ENCODE measurements around the gene MAGEF1. TPM values are rescaled to one million over a fixed set of nuclear protein-coding genes. Genes with fewer than 3 reads are reported as not detected.
A peak's percentile ranks its signal among the peaks of the same experiment; 100 is the strongest.

Gene MAGEF1
- total and polyA plus RNA-seq, 2 of the 8 experiments (the other 6 are each of a cell fraction or from before 2014, with no cell fraction given), result 26.5 to 56.7 TPM

DNA sequence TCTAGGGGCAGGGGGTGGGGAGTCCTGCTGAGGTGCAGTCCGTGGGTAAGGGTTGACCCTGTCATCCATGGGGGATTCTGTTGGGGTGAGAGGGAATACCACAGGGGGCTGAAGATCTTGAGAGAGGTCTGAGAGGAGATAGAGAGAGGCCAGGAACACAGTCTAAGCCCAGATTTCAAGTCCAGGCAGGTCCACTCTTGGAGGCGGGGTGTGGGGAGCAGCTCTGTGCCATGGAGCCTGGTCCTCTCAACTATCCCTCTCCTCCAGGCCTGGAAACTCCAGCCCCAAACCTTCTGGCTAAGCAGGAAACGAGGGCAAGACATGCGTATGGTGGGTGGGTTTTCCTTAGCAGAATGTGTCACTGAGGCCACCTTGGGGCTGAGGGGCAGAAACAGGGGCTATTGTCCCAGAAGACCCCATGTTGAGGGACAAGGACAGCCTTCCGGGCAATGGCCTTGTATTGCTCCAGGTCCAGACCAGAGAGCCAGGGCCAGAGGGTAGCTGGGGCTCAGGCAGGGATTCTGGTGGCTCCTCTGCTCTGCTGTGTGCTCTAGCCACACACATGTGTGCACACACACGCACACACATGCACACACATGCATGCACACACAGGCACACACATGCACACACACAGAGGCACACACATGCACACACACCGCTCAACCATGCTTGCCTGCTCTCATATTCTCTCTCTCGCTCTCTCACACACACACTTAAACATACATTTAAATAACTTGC is 48.6 kb upstream of the MAGEF1 start:
- Histone ChIP-seq H3K4me1 (replicated peaks in 1 of 4; ENCODE audit: control insufficient read depth in 3 of 4, insufficient read depth in 4 of 4, low read length in 3 of 4) (peaks cover 3 to 25% (median 12%) of the 10 kb centered on the region in 4 experiments), H3K4me3 (ENCODE audit: extremely low read depth in 1 of 4, insufficient read depth in 2 of 4, low read depth in 3 of 4, low read length in 4 of 4) (no peak overlapping the region), H3K79me2 (ENCODE audit: control insufficient read depth in 1 of 2, insufficient read depth in 2 of 2, low read length in 2 of 2) (no peaks in the 10 kb centered on the region), H2AK5ac (ENCODE audit: low read depth, low read length) (peak overlapping the region; percentile 99), H4K20me1 (replicated peaks in 1 of 2; ENCODE audit: control insufficient read depth in 1 of 2, insufficient read depth in 2 of 2, low read length in 2 of 2) (no peaks in the 10 kb centered on the region), H3K56ac (replicated peaks; ENCODE audit: insufficient read length, low read depth, low read length) (no peak overlapping the region), H3K4ac (replicated peaks; ENCODE audit: insufficient read length, low read depth, low read length) (no peak overlapping the region), H3K14ac (ENCODE audit: insufficient read length) (no peak overlapping the region), H2BK120ac (replicated peaks; ENCODE audit: low read depth, low read length) (no peak overlapping the region), H3K79me1 (ENCODE audit: low read depth, low read length) (no peaks in the 10 kb centered on the region), H2BK20ac (ENCODE audit: low read length) (no peak overlapping the region), H4K8ac (ENCODE audit: extremely low read depth, insufficient read depth, low read length) (no peak overlapping the region; the same call in 1 of the 2 replicates), H4K5ac (ENCODE audit: insufficient read length, low read depth, low read length) (no peak overlapping the region), H3K36me3 (ENCODE audit: control insufficient read depth in 2 of 4, insufficient read depth in 4 of 4, low read length in 3 of 4) (no peaks in the 10 kb centered on the region), H4K91ac (replicated peaks; ENCODE audit: insufficient read length, low read length) (peak overlapping the region; percentile 55), H3K4me2 (ENCODE audit: insufficient read depth in 1 of 2, low read depth in 2 of 2, low read length in 2 of 2) (no peak overlapping the region), H3K9me3 (ENCODE audit: insufficient read depth in 2 of 2, low read depth in 1 of 2, low read length in 1 of 2) (no peaks in the 10 kb centered on the region), H2BK15ac (ENCODE audit: low read length) (peak overlapping the region; percentile 95; the same call in 1 of the 2 replicates), H3K27ac (ENCODE audit: low read depth, low read length) (no peak overlapping the region), H2BK5ac (ENCODE audit: low read depth, low read length) (no peak overlapping the region), H3K18ac (ENCODE audit: extremely low read depth, low read length) (peak overlapping the region; percentile 78; the same call in 1 of the 2 replicates), H3K23me2 (ENCODE audit: low read depth, low read length) (no peaks in the 10 kb centered on the region), H2AFZ (ENCODE audit: low read length) (no peak overlapping the region), H3K23ac (ENCODE audit: insufficient read length) (no peak overlapping the region), H3K9ac (replicated peaks in 1 of 4; ENCODE audit: extremely low read depth in 1 of 4, low read depth in 3 of 4, low read length in 3 of 4) (no peak overlapping the region), H2BK12ac (ENCODE audit: low read depth, low read length) (0 out of 2 replicates have a peak overlapping the region, but pooled peaks have one; percentile 42), H3K27me3 (replicated peaks in 1 of 4; ENCODE audit: control insufficient read depth in 3 of 4, extremely low read depth in 1 of 4, insufficient read depth in 3 of 4, low read length in 3 of 4) (peaks cover 0 to 3% (median 1%) of the 10 kb centered on the region in 4 experiments; a peak in 1 of 7 replicates)
- TF ChIP-seq TAF7 (optimal IDR thresholded peaks at IDR 0.05; ENCODE audit: borderline replicate concordance, low read depth, low read length) (no peak), GTF2F1 (IDR thresholded peaks at IDR 0.05; ENCODE audit: borderline replicate concordance, low read depth, low read length) (no peak), GABPA (IDR thresholded peaks at IDR 0.05; ENCODE audit: borderline replicate concordance, insufficient read depth, low read length) (no peak), SP4 (IDR thresholded peaks at IDR 0.05; ENCODE audit: low read length) (no peak), TEAD4 (IDR thresholded peaks at IDR 0.05; ENCODE audit: low read depth, low read length) (no peak)
- TF ChIP-seq, protein P1, sequence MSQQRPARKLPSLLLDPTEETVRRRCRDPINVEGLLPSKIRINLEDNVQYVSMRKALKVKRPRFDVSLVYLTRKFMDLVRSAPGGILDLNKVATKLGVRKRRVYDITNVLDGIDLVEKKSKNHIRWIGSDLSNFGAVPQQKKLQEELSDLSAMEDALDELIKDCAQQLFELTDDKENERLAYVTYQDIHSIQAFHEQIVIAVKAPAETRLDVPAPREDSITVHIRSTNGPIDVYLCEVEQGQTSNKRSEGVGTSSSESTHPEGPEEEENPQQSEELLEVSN (IDR thresholded peaks at IDR 0.05), result no peak
- TF ChIP-seq, protein P2, sequence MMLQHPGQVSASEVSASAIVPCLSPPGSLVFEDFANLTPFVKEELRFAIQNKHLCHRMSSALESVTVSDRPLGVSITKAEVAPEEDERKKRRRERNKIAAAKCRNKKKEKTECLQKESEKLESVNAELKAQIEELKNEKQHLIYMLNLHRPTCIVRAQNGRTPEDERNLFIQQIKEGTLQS (IDR thresholded peaks at IDR 0.05; ENCODE audit: insufficient read depth, low read depth, low read length), result no peak
- 92 to 100% methylated on average over 2 to 8 of the region's 8 CpGs for WGBS, 2 experiments (ENCODE audit: extremely low coverage in 1 of 2, insufficient coverage in 1 of 2, insufficient read length in 1 of 2, insufficient replicate concordance in 2 of 2, low coverage in 1 of 2, low lambda C conversion rate in 2 of 2, missing lambda C conversion rate in 1 of 2)
- POLR2A ChIA-PET (ENCODE audit: partially characterized antibody), result interaction anchor here (1.3 kb wide), 1 partner anchor 160 kb away, joined by 3 read pairs; no protein-coding TSS in a partner anchor
- CTCF ChIA-PET (ENCODE audit: partially characterized antibody), result interaction anchor here (0.6 to 6.8 kb wide), 13 partner anchors 7 to 533 kb away, joined by 3 to 42 read pairs (median 3); no protein-coding TSS in a partner anchor
- FAIRE-seq, result no peak
- DNase-seq (ENCODE audit: low read depth in 1 of 2, low spot score in 2 of 2), result no peak
